ENCODE results near the gene SAP130.

SAP130 gene

DNA sequence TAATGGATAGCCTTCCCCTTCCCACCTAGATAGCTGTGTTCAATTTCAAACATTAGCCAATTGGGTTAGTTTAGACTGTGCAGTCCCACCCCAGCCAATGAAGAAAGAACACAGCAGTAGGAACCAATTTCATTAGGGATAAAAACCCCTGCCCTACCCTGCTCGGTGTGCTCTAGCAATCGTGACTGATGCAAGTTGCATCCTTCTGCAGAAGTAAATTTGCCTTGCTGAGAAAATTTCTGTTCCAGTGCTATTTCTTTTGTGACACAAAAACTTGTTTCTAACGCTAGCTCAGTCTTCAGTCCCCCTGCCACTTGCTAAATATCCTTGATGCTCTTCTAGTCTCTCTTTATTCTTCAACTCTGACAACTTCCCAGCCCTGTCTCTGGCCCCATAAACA is 15.2 kb upstream of the SAP130 start:
- Histone ChIP-seq H3K27ac (ENCODE audit: low read length) (no peak overlapping the region), H3K4me3 (ENCODE audit: low read length in 2 of 2) (no peak overlapping the region), H3K9me3 (ENCODE audit: control insufficient read depth in 2 of 2, low read length in 2 of 2) (peaks cover 2 to 9% of the 10 kb centered on the region in 2 donors), H3K36me3 (ENCODE audit: control insufficient read depth in 2 of 2, insufficient read depth in 2 of 2, low read length in 2 of 2) (no peaks in the 10 kb centered on the region), H3K27me3 (ENCODE audit: control insufficient read depth in 1 of 2, insufficient read depth in 2 of 2, low read length in 2 of 2) (no peaks in the 10 kb centered on the region), H3K4me1 (ENCODE audit: control insufficient read depth, insufficient read depth, low read length) (no peaks in the 10 kb centered on the region), H3K9ac (ENCODE audit: low read length in 2 of 2) (no peak overlapping the region)

DNA sequence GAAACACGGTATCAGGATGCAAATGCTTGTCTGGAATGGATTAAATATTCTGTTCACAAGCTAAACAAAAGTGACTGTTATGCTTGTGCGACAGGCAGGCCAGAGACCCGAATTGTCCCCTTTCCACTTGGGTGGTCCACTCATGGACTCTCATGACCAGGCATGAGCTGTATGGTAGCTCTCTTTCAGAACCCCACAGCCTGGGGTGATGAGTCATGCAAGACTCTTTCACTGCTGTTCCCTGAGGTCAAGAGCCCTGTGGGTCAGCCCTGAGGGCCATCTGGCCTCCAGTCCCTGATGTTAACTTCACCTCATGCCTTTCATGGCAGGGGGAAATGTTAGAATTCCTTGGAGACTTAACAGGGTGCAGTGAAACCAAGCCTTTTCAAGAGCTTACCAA is 13.7 kb upstream of the SAP130 start:
- Histone ChIP-seq H3K27ac (ENCODE audit: low read length) (no peak overlapping the region), H3K9ac (ENCODE audit: low read length in 2 of 2) (no peak overlapping the region), H3K4me1 (ENCODE audit: control insufficient read depth, insufficient read depth, low read length) (no peaks in the 10 kb centered on the region), H3K36me3 (ENCODE audit: control insufficient read depth in 2 of 2, insufficient read depth in 2 of 2, low read length in 2 of 2) (no peaks in the 10 kb centered on the region), H3K4me3 (ENCODE audit: low read length in 2 of 2) (no peak overlapping the region), H3K27me3 (ENCODE audit: control insufficient read depth in 1 of 2, insufficient read depth in 2 of 2, low read length in 2 of 2) (no peaks in the 10 kb centered on the region), H3K9me3 (ENCODE audit: control insufficient read depth in 2 of 2, low read length in 2 of 2) (peaks cover 12 to 14% of the 10 kb centered on the region in 2 donors)

DNA sequence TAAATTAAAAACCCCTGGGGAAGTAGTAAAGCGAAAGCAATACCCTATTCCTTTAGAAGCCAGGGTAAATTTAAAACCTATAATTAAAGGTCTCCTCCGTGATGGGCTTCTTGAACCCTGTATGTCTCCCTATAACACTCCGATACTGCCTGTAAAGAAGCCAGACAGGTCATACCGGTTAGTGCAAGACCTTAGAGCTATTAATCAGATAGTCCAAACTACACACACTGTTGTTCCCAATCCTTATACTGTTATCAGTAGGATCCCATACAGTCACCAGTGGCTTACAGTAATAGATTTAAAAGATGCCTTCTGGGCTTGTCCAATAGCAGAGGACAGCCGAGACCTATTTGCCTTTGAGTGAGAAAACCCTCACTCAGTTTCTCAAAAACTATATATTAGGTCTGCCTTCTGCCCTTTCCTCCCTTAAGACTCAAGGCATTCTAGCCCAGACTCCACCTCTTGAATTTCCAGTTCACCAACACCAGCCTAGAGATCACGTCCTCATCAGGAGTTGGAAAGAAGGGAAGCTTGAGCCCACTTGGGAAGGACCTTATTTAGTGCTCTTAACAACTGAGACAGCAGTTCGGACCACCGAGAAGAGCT is 12.4 kb upstream of the SAP130 start:
- H3K36me3 ChIP-seq (ENCODE audit: control insufficient read depth in 2 of 2, insufficient read depth in 2 of 2, low read length in 2 of 2), result no peaks in the 10 kb centered on the region
- H3K9me3 ChIP-seq (ENCODE audit: control insufficient read depth in 2 of 2, low read length in 2 of 2), result peaks cover 12 to 16% of the 10 kb centered on the region in 2 donors
- H3K9ac ChIP-seq (ENCODE audit: low read length in 2 of 2), result no peak overlapping the region

DNA sequence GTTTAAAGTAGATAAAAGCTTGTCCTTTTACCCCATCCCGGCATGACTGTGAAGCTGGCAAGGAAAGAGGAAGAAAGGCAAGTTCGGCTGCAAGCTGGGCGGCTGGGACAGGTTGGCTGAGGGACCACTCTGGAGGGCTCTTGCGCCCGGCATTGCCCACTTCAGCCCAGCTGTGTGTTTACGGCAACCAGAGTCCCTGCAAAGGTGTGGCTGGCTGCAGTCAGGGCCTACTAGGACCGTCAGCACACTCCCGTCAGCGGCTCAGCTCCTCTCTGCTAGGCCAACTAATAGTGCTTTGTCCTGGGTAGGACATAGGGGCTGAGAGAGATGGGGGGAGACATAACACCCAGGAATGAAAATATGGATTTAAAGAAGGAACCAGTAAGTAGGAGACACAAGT is 11.7 kb upstream of the SAP130 start:
- Histone ChIP-seq H3K9me3 (ENCODE audit: control insufficient read depth in 2 of 2, low read length in 2 of 2) (peaks cover 12 to 16% of the 10 kb centered on the region in 2 donors), H3K9ac (ENCODE audit: low read length in 2 of 2) (no peak overlapping the region), H3K27ac (ENCODE audit: low read length) (no peak overlapping the region), H3K4me1 (ENCODE audit: control insufficient read depth, insufficient read depth, low read length) (no peaks in the 10 kb centered on the region), H3K27me3 (ENCODE audit: control insufficient read depth in 1 of 2, insufficient read depth in 2 of 2, low read length in 2 of 2) (no peaks in the 10 kb centered on the region), H3K36me3 (ENCODE audit: control insufficient read depth in 2 of 2, insufficient read depth in 2 of 2, low read length in 2 of 2) (no peaks in the 10 kb centered on the region), H3K4me3 (ENCODE audit: low read length in 2 of 2) (no peak overlapping the region)

More for the DNA sequence above, 12.4 kb upstream of the SAP130 start:
- no peaks in the 10 kb centered on the region for H3K27me3 ChIP-seq (ENCODE audit: control insufficient read depth in 1 of 2, insufficient read depth in 2 of 2, low read length in 2 of 2)
- H3K4me1 ChIP-seq (ENCODE audit: control insufficient read depth, insufficient read depth, low read length), result no peaks in the 10 kb centered on the region
- no peak overlapping the region for H3K4me3 ChIP-seq (ENCODE audit: low read length in 2 of 2)
- H3K27ac ChIP-seq (ENCODE audit: low read length), result no peak overlapping the region

DNA sequence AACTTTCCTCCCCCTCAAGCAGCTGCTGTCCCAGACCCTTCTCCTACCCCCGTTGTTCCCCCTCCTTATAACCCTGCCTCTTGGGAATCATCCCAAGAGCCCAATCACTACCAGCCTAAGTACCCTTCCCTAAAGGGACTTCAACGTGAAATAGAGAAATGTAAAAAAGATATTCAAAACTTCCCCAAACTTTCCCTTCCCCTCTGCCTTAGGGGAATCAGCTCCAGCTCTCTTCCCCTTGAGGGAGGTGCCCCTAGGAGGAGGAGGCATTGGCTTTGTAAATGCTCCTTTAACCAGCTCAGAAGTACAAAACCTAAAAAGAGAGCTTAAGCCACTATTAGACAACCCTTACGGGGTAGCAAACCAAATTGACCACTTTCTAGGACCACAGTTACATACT is 10.6 kb upstream of the SAP130 start:
- Histone ChIP-seq H3K9ac (ENCODE audit: low read length in 2 of 2) (no peak overlapping the region), H3K27me3 (ENCODE audit: control insufficient read depth in 1 of 2, insufficient read depth in 2 of 2, low read length in 2 of 2) (no peaks in the 10 kb centered on the region), H3K4me1 (ENCODE audit: control insufficient read depth, insufficient read depth, low read length) (no peaks in the 10 kb centered on the region), H3K4me3 (ENCODE audit: low read length in 2 of 2) (no peak overlapping the region), H3K9me3 (ENCODE audit: control insufficient read depth in 2 of 2, low read length in 2 of 2) (peaks cover 10 to 16% of the 10 kb centered on the region in 2 donors), H3K36me3 (ENCODE audit: control insufficient read depth in 2 of 2, insufficient read depth in 2 of 2, low read length in 2 of 2) (no peaks in the 10 kb centered on the region), H3K27ac (ENCODE audit: low read length) (no peak overlapping the region)

DNA sequence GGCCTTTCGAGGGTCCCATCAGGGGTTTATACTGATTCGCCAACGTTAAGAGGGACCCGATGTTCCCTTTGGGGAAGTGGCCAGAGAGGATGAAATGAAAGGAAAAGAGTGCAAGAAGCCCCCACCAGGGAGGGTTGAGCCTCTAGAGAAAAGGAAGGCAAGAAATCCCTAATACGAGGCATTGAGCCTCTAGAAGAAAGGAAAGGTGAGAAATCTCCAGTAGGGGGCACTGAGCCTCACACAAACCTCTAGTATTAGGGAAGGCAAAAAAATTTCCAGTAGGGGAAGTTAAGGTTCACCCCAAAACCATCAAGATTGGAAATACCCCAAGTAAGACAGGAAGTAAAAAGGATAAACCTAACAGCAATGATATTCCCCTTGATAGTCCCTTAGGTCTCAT is 9.8 kb upstream of the SAP130 start:
- Histone ChIP-seq H3K27me3 (ENCODE audit: control insufficient read depth in 1 of 2, insufficient read depth in 2 of 2, low read length in 2 of 2) (no peaks in the 10 kb centered on the region), H3K4me3 (ENCODE audit: low read length in 2 of 2) (no peak overlapping the region), H3K9me3 (ENCODE audit: control insufficient read depth in 2 of 2, low read length in 2 of 2) (peaks cover 3 to 14% of the 10 kb centered on the region in 2 donors), H3K9ac (ENCODE audit: low read length in 2 of 2) (no peak overlapping the region), H3K27ac (ENCODE audit: low read length) (no peak overlapping the region), H3K36me3 (ENCODE audit: control insufficient read depth in 2 of 2, insufficient read depth in 2 of 2, low read length in 2 of 2) (no peaks in the 10 kb centered on the region), H3K4me1 (ENCODE audit: control insufficient read depth, insufficient read depth, low read length) (no peaks in the 10 kb centered on the region)

DNA sequence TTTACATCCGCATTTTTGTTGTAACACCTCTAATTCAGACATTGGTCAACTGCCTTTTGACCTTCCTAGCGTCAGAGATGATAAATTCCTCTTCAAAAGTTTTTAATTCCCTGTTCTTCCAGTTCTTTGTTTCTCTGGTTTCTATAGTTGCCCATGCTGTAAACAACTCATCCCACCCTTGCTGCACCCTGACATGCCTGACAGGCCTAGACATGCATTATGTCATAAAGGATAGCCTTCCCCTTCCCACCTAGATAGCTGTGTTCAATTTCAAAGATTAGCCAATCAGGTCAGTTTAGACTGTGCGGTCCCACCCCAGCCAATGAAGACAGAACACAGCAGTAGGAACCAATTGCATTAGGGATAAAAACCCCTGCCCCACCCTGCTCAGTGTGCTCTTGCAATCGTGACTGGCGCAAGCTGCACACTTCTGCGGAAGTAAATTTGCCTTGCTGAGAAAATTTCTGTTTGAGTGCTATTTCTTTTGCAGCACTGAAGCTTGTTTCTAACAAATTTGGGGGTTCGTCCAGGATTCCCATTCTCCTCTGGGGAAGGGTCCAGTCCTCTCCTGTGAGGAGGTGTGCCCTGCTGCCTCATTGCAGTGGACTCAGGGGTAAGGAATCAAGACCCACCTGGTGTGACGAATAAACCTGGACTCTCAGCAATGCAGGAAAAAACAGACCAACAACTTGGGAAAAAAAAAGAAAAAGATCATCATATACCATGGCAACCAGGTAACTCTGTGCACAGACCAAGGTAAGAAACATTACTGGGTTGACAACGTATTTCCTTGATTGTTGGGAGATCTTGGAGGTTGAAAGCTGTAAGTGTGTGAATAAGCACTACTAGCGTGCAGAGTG is 9.1 kb upstream of the SAP130 start:
- H3K27me3 ChIP-seq (ENCODE audit: control insufficient read depth in 1 of 2, insufficient read depth in 2 of 2, low read length in 2 of 2), result no peaks in the 10 kb centered on the region
- peaks cover 3 to 14% of the 10 kb centered on the region in 2 donors for H3K9me3 ChIP-seq (ENCODE audit: control insufficient read depth in 2 of 2, low read length in 2 of 2)
- no peak overlapping the region for H3K4me3 ChIP-seq (ENCODE audit: low read length in 2 of 2)
- H3K4me1 ChIP-seq (ENCODE audit: control insufficient read depth, insufficient read depth, low read length), result no peaks in the 10 kb centered on the region
- H3K9ac ChIP-seq (ENCODE audit: low read length in 2 of 2), result no peak overlapping the region
- H3K36me3 ChIP-seq (ENCODE audit: control insufficient read depth in 2 of 2, insufficient read depth in 2 of 2, low read length in 2 of 2), result no peaks in the 10 kb centered on the region
- H3K27ac ChIP-seq (ENCODE audit: low read length), result no peak overlapping the region

DNA sequence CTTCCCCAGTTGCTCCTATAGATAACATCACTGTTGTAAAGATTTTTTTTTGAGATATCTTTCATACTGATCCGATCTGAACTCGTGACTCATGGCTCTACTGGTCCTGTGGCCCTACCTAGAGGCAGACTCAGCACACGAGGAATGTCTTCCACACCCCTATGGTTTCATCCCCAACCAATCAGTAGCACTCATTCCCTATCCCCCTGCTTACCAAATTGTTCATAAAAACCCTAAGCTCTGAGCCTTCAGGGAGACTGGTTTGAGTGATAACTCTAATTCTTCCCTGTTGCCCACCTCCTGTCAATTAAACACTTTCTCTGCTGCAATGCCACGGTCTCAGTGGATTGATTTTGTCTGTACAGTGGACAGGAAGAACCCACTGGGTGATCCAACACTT is 4.2 kb upstream of the SAP130 start:
- no peak overlapping the region for H3K9ac ChIP-seq (ENCODE audit: low read length in 2 of 2)
- H3K4me1 ChIP-seq (ENCODE audit: control insufficient read depth, insufficient read depth, low read length), result peaks cover 4% of the 10 kb centered on the region
- no peaks in the 10 kb centered on the region for H3K27me3 ChIP-seq (ENCODE audit: control insufficient read depth in 1 of 2, insufficient read depth in 2 of 2, low read length in 2 of 2)
- H3K27ac ChIP-seq (ENCODE audit: low read length), result no peak overlapping the region
- no peak overlapping the region for H3K4me3 ChIP-seq (ENCODE audit: low read length in 2 of 2)
- no peaks in the 10 kb centered on the region for H3K36me3 ChIP-seq (ENCODE audit: control insufficient read depth in 2 of 2, insufficient read depth in 2 of 2, low read length in 2 of 2)
- H3K9me3 ChIP-seq (ENCODE audit: control insufficient read depth in 2 of 2, low read length in 2 of 2), result peaks cover 3 to 7% of the 10 kb centered on the region in 2 donors

DNA sequence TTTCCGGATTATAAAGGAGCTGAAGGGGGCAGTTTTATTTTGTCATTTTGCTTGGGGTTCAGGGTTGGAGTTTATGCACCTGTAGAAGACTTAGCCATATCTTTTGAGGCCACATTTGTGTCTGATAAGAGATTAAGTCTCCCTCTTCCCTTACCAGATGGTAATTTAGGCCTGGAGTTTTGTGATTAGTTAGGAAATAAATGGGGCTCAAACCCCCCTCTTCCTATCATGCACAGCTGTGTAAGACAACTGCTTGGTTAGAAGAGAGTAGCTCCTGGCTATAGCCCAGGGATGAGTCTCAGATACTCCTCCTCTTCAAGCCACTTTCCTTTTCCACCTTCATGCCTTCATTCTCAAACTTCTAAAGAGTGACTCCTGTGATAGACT is 802 bp upstream of the SAP130 start:
- Histone ChIP-seq H3K27ac (ENCODE audit: low read length) (peak overlapping the region; percentile 88), H3K27me3 (ENCODE audit: control insufficient read depth in 1 of 2, insufficient read depth in 2 of 2, low read length in 2 of 2) (no peaks in the 10 kb centered on the region), H3K4me3 (ENCODE audit: low read length in 2 of 2) (peak overlapping the region; percentile 82 to 86), H3K4me1 (ENCODE audit: control insufficient read depth, insufficient read depth, low read length) (peaks cover 4% of the 10 kb centered on the region), H3K9me3 (ENCODE audit: control insufficient read depth in 2 of 2, low read length in 2 of 2) (no peaks in the 10 kb centered on the region), H3K9ac (ENCODE audit: low read length in 2 of 2) (peak overlapping the region; percentile 51 to 85), H3K36me3 (ENCODE audit: control insufficient read depth in 2 of 2, insufficient read depth in 2 of 2, low read length in 2 of 2) (no peaks in the 10 kb centered on the region)

DNA sequence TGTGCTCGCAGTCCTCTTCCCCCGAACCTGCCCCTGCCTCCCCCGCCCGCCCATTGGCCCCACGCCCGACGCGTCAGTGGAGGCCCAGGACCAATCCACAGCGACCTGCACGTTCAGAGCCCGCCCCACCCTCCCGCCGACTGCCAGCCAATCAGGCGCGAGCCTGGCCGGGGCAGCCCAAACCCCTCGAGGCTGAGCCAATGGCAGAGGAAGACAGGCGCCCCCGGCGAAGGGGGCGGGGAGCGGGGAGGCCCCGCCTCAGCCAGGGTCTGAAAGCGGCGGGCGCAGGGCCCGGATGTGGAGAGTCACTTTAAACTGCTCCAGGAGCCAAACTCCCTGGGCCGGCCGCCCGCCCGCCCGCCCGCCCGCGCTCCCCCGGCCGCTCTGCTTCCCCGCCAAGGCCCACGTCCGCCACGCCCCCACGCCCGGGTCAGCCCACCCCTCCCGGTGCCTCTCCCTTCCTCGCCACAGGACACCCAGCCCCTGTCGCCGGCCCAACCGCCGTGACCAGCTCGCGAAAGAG is 520 bp downstream of the SAP130 start:
- Histone ChIP-seq H3K9me3 (ENCODE audit: control insufficient read depth in 2 of 2, low read length in 2 of 2) (no peaks in the 10 kb centered on the region), H3K4me3 (ENCODE audit: low read length in 2 of 2) (peak overlapping the region; percentile 82 to 86), H3K27ac (ENCODE audit: low read length) (peak overlapping the region; percentile 88), H3K9ac (ENCODE audit: low read length in 2 of 2) (peak overlapping the region; percentile 67 to 74), H3K36me3 (ENCODE audit: control insufficient read depth in 2 of 2, insufficient read depth in 2 of 2, low read length in 2 of 2) (no peaks in the 10 kb centered on the region), H3K27me3 (ENCODE audit: control insufficient read depth in 1 of 2, insufficient read depth in 2 of 2, low read length in 2 of 2) (no peaks in the 10 kb centered on the region), H3K4me1 (ENCODE audit: control insufficient read depth, insufficient read depth, low read length) (peaks cover 4% of the 10 kb centered on the region)
